Adrenal gland (tissue), 12 donors: Measurements from ENCODE around the gene CFAP73. TPM values are rescaled to one million over a fixed set of nuclear protein-coding genes. Genes with fewer than 3 reads are reported as not detected.

Experiments
- DNase-seq, 7 donors: peaks; one replicate each; pipeline ENCODE4 v3.0.0-alpha.2; 2019 to 2020
- H3K27ac ChIP-seq, 5 donors: fragments of 200-600 bp; sonication (generic) in 4 of 5; 1 replicate in 3 of 5; 2 replicates in 2 of 5; pipeline versions ENCODE4 v1.5.1 to v1.8.0; 2016 to 2020; ENCODE audit warnings: mild to moderate bottlenecking in 1 of 5
- H3K27me3 ChIP-seq: fragments of 200-600 bp; 2 replicates; pipeline ENCODE4 v1.8.0; 2021
- H3K36me3 ChIP-seq, 2 donors: fragments of 200-600 bp; replicated peaks in 1 of 2; 1 replicate in 1 of 2; 2 replicates in 1 of 2; pipeline versions ENCODE4 v1.5.1 to v1.8.0; 2018 to 2022
- H3K4me1 ChIP-seq, 2 donors: fragments of 200-600 bp; replicated peaks in 1 of 2; 1 replicate in 1 of 2; 2 replicates in 1 of 2; pipeline versions ENCODE4 v1.5.1 to v1.8.0; 2018 to 2021
- H3K4me3 ChIP-seq, 4 donors: fragments of 200-600 bp; sonication (generic) in 3 of 4; one replicate each; pipeline ENCODE4 v1.5.1; 2016 to 2018
- H3K9me3 ChIP-seq, 3 donors: fragments of 200-600 bp; sonication (generic) in 1 of 3; replicated peaks in 1 of 3; 1 replicate in 2 of 3; 2 replicates in 1 of 3; pipeline versions ENCODE4 v1.5.1 to v1.8.0; 2016 to 2021
- CTCF ChIP-seq, 6 experiments: fragments of 450-650 bp in 4 of 6; fragments of 200-600 bp in 2 of 6; sonication (generic) in 1 of 6; IDR thresholded peaks; 1 replicate in 5 of 6; 2 replicates in 1 of 6; pipeline versions ENCODE4 v1.5.1 to v1.8.0; 2016 to 2021; ENCODE audit warnings: antibody characterized with exemption in 6 of 6, mild to moderate bottlenecking in 2 of 6, moderate library complexity in 1 of 6
- POLR2A ChIP-seq, 2 donors: fragments of 450-650 bp; IDR thresholded peaks; one replicate each; pipeline ENCODE4 v1.6.1; 2017; ENCODE audit warnings: antibody characterized with exemption in 2 of 2, mild to moderate bottlenecking in 2 of 2, moderate library complexity in 1 of 2
- WGBS, 4 donors: extraction: QIAGEN DNeasy Blood & Tissue Kit in 2 of 4; methylation state at CpG; one replicate each; pipeline versions ENCODE4 v1.1.5 to v1.1.7; 2013 to 2017; 5-methylcytosine and 5-hydroxymethylcytosine counted together
- intact Hi-C, 2 donors: fragments of 100-400 bp; cut with DNase I; formaldehyde crosslinking; loops; one replicate each; pipeline versions ENCODE4 v1.14.1 to v1.15.0; 2022 to 2023
- polyA plus RNA-seq, 3 donors: library from polyadenylated mRNA; stranded (reverse); fragments of 200-250 nt in 2 of 3; fragments of 350-450 nt in 1 of 3; fragmentation: Illumina TruSeq in 1 of 3; extraction: RNeasy Lipid Tissue Mini Kit (QIAGEN cat#74804) in 1 of 3; gene quantifications; one replicate each; pipeline ENCODE4 v1.2.3, GENCODE V29; 2013 to 2014
- total RNA-seq, 9 donors: library from RNA; depleted of rRNA in 4 of 9; stranded (reverse); fragments of >200 nt in 4 of 9; fragments of 120-200 nt in 1 of 9; fragmentation: NEBNext Ultra II Directional in 1 of 9; extraction: Animal tissue kit (Norgen Biotek cat#: 25700) in 1 of 9; gene quantifications; one replicate each; pipeline versions ENCODE4 v1.1.0 to v1.2.4, GENCODE V29; 2013 to 2023
- donor health status: healthy with polysubstance abuse.
- donor health status: Bipolar disorder and iron deficiency.
- donor health status: DM: yes; HTN: yes; CAD: no.
- donor health status: DM: no; HTN: no; CAD: no.
- donor health status: DM: no; HTN: no; CAD: no.
- donor health status: DM: yes; HTN: yes; CAD: no.

The CFAP73 gene
- total and polyA plus RNA-seq, 12 donors, result 0.14 to 0.57 (median 0.24) TPM; not detected in 7

DNA sequence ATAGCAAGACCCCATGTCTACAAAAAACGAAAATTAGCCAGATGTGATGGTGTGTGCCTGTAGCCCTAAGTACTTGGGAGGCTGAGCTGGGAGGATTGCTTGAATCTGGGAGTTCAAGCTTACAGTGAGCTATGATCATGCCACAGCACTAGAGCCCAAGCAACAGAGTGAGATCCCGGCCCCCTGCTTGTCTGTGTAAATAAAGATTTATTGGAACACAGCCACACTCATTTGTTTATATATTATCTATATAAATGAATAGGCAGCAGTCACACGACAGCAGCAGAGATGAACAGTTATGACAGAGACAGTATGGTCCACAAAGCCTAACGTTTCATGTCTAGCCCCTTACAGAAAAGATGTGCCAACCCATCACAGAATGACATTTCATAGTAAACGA is 20.9 kb downstream of the CFAP73 start:
- WGBS, 4 donors, result 93 to 94% (median 93%) methylated on average over 5 of the region's 5 CpGs

GRCh38 chr12:113170926-113171325 is 21.4 kb downstream of the CFAP73 start:
- DNase-seq, result no peak
- Histone ChIP-seq H3K27ac (no peak overlapping the region), H3K27me3 (no peaks in the 10 kb centered on the region), H3K4me3 (no peak overlapping the region), H3K36me3 (peaks cover 0 to 89% of the 10 kb centered on the region in 2 donors), H3K4me1 (peaks cover 0 to 4% of the 10 kb centered on the region in 2 donors), H3K9me3 (no peaks in the 10 kb centered on the region)
- intact Hi-C loops, result loop anchor here in 1 of 2 donors (5.0 kb wide), 1 partner anchor 119 kb away; no protein-coding TSS in a partner anchor
- 91 to 95% (median 93%) methylated on average over 4 of the region's 4 CpGs for WGBS, 4 donors
- TF ChIP-seq POLR2A (IDR thresholded peaks at IDR 0.05), result no peak
- TF ChIP-seq CTCF (IDR thresholded peaks at IDR 0.05), result no peak

More for the DNA sequence above, 20.9 kb downstream of the CFAP73 start:
- H3K27me3 ChIP-seq, result no peaks in the 10 kb centered on the region
- H3K27ac ChIP-seq, result no peak overlapping the region
- H3K9me3 ChIP-seq, result no peaks in the 10 kb centered on the region
- no peak for TF ChIP-seq CTCF (IDR thresholded peaks at IDR 0.05)
- TF ChIP-seq POLR2A (IDR thresholded peaks at IDR 0.05), result no peak
- H3K4me3 ChIP-seq, result no peak overlapping the region
- DNase-seq, result no peak
- peaks cover 0 to 89% of the 10 kb centered on the region in 2 donors for H3K36me3 ChIP-seq
- peaks cover 0 to 4% of the 10 kb centered on the region in 2 donors for H3K4me1 ChIP-seq
- intact Hi-C loops, result loop anchor here in 1 of 2 donors (5.0 kb wide), 1 partner anchor 118 kb away; no protein-coding TSS in a partner anchor

DNA sequence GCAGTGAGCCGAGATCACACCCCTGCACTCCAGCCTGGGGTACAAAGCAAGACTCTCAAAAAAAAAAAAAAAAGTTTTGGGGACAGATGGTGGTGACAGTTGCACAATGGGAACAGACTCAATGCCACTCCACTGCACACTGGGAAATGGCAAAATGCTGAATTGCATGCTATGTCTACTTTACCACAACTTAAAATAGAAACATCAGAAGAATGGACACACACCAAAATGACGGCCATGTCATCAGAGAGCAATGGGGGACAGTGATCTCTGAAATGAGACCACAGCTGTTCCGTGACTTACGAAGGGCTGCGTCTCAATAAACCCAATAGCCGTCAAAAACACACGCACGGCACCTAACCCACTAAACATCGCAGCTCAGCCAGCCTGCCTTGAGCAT is 22.0 kb downstream of the CFAP73 start:
- H3K4me1 ChIP-seq, result peaks cover 0 to 4% of the 10 kb centered on the region in 2 donors
- H3K4me3 ChIP-seq, result no peak overlapping the region
- no peaks in the 10 kb centered on the region for H3K27me3 ChIP-seq
- TF ChIP-seq POLR2A (IDR thresholded peaks at IDR 0.05) (no peak), CTCF (IDR thresholded peaks at IDR 0.05) (no peak)
- DNase-seq, result no peak
- H3K9me3 ChIP-seq, result no peaks in the 10 kb centered on the region
- intact Hi-C loops, result loop anchor here in 1 of 2 donors (5.0 kb wide), 1 partner anchor 119 kb away; no protein-coding TSS in a partner anchor
- no peak overlapping the region for H3K27ac ChIP-seq
- H3K36me3 ChIP-seq, result peaks cover 0 to 89% of the 10 kb centered on the region in 2 donors
- WGBS, 4 donors, result 93 to 97% (median 95%) methylated on average over 9 of the region's 9 CpGs

- Histone ChIP-seq H3K27me3 (no peaks in the 10 kb centered on the region), H3K36me3 (peaks cover 0 to 91% of the 10 kb centered on the region in 2 donors), H3K9me3 (no peaks in the 10 kb centered on the region), H3K27ac (no peak overlapping the region), H3K4me3 (no peak overlapping the region), H3K4me1 (peaks cover 0 to 4% of the 10 kb centered on the region in 2 donors)
- no peak for TF ChIP-seq POLR2A (IDR thresholded peaks at IDR 0.05)
- TF ChIP-seq CTCF (IDR thresholded peaks at IDR 0.05), result no peak
- intact Hi-C loops, result loop anchor here in 1 of 2 donors (5.0 kb wide), 1 partner anchor 120 kb away; no protein-coding TSS in a partner anchor
- 88 to 95% (median 91%) methylated on average over 13 to 20 of the region's 20 CpGs for WGBS, 4 donors
- no peak for DNase-seq
These were observed 22.7 kb downstream of the CFAP73 start for GRCh38 chr12:113172185-113172584.
